Panc1 (cell line): ENCODE data around the gene ANKRD34C. TPM values are rescaled to one million over a fixed set of nuclear protein-coding genes. Genes with fewer than 3 reads are reported as not detected.

Source experiments
- ATAC-seq: fragments of 200-7000 bp; cut with Tn5 transposase; 2 replicates; pipeline ENCODE4 v1.9.1; 2020; ENCODE audit warnings: mild to moderate bottlenecking, moderate library complexity
- BruUV-seq: library from RNA; stranded (reverse); fragments of 400-500 nt; replicated peaks from 2 replicates; lab custom pipeline; 2021; lab: Mats Ljungman, UMichigan
- CTCF ChIA-PET: fragments of 300-600 bp; sonication (Branson Sonifier 250); formaldehyde crosslinking; loops from one replicate; lab custom pipeline; 2022; ENCODE audit warnings: antibody characterized with exemption; lab: Charles Lee
- POLR2A ChIA-PET: fragments of 300-600 bp; sonication (Branson Sonifier 250); formaldehyde crosslinking; loops from one replicate; lab custom pipeline; 2022; ENCODE audit warnings: antibody characterized with exemption; lab: Charles Lee
- DNase-seq: peaks from one replicate; pipeline ENCODE4 v3.0.0-alpha.2; 2010; ENCODE audit warnings: low read depth, low spot score
- H3K27ac ChIP-seq: 2 replicates; pipeline ENCODE4 v1.5.1; 2011; ENCODE audit warnings: mild to moderate bottlenecking, low read length, inconsistent platforms
- H3K27me3 ChIP-seq: fragments of 200-500 bp; sonication (Bioruptor generic); 2 replicates; pipeline ENCODE4 v1.6.0; 2014; ENCODE audit warnings: low read length, inconsistent platforms; ENCODE audit not compliant: control insufficient read depth, insufficient read depth
- H3K36me3 ChIP-seq: fragments of 200-500 bp; sonication (Bioruptor generic); 2 replicates; pipeline ENCODE4 v1.5.1; 2014; ENCODE audit warnings: inconsistent platforms, mild to moderate bottlenecking, low read length, moderate library complexity; ENCODE audit not compliant: control insufficient read depth, insufficient read depth
- H3K4me1 ChIP-seq: 2 replicates; pipeline ENCODE4 v1.5.1; 2011; ENCODE audit warnings: inconsistent platforms, mild to moderate bottlenecking, low read length, moderate library complexity; ENCODE audit not compliant: control insufficient read depth, insufficient read depth
- H3K4me3 ChIP-seq, 2 experiments: 2 replicates each; pipeline ENCODE4 v1.5.1; 2011 to 2012; ENCODE audit warnings: low read depth in 2 of 2, low read length in 2 of 2, mild to moderate bottlenecking in 2 of 2, inconsistent platforms in 1 of 2, moderate library complexity in 1 of 2
- H3K9me3 ChIP-seq: fragments of 200-500 bp; sonication (Bioruptor generic); 2 replicates; pipeline ENCODE4 v1.5.1; 2014; ENCODE audit warnings: low read depth, mild to moderate bottlenecking, inconsistent platforms, low read length, moderate library complexity; ENCODE audit not compliant: control insufficient read depth, insufficient read depth
- POLR2AphosphoS5 ChIP-seq: IDR thresholded peaks from 2 replicates; pipeline ENCODE4 v1.6.1; 2012; ENCODE audit warnings: mild to moderate bottlenecking, low read depth, low read length, moderate library complexity
- REST ChIP-seq, 2 experiments: IDR thresholded peaks; 2 replicates each; pipeline ENCODE4 v1.6.1; 2011 to 2012; ENCODE audit warnings: low read depth in 2 of 2, control low read depth in 1 of 2, low read length in 1 of 2, mild to moderate bottlenecking in 1 of 2, moderate library complexity in 1 of 2; ENCODE audit not compliant: insufficient read depth in 1 of 2
- SIN3A ChIP-seq: IDR thresholded peaks from 2 replicates; pipeline ENCODE4 v1.6.1; 2012; ENCODE audit warnings: low read depth, mild to moderate bottlenecking, low read length, moderate library complexity, borderline replicate concordance; ENCODE audit not compliant: insufficient read depth
- TCF7L2 ChIP-seq: IDR thresholded peaks from 2 replicates; pipeline ENCODE4 v1.6.1; 2011; ENCODE audit warnings: mild to moderate bottlenecking, low read depth, low read length, inconsistent platforms
- in situ Hi-C: cut with HindIII; loops from 2 replicates; pipeline ENCODE4 v1.10.0; 2016; ENCODE audit warnings: low sequenced_read_pairs, low pct_unique_long_range_greater_than_20kb
- intact Hi-C: fragments of 100-400 bp; cut with micrococcal nuclease; formaldehyde crosslinking; loops from one replicate; pipeline ENCODE4 v1.10.0; 2022; ENCODE audit not compliant: unreplicated experiment
- total RNA-seq: library from RNA; stranded (reverse); gene quantifications from one replicate; pipeline ENCODE4 v1.2.1, GENCODE V29; 2021; ENCODE audit not compliant: unreplicated experiment
- TF ChIP-seq, protein P1 (sequence below): fragments of 450-650 bp; IDR thresholded peaks from 2 replicates; pipeline ENCODE4 v1.5.1; 2017; ENCODE audit warnings: mild to moderate bottlenecking

Gene ANKRD34C
- total RNA-seq, 1 experiment from 2014 or later: not detected

GRCh38 chr15:79308874-79309273 lies 26.4 kb downstream of the ANKRD34C start:
- ATAC-seq (no peak), DNase-seq (no peak)
- H3K4me3 ChIP-seq: no peak overlapping the region
- H3K9me3 ChIP-seq: no peaks in the 10 kb centered on the region
- CTCF ChIA-PET: no interaction called here
- no TSS peak for BruUV-seq
- peaks cover 51% of the 10 kb centered on the region for H3K27me3 ChIP-seq
- peaks cover 12% of the 10 kb centered on the region; the same call in 1 of the 2 replicates for H3K4me1 ChIP-seq
- in situ Hi-C loops: no loop called here
- H3K27ac ChIP-seq: no peak overlapping the region
- TF ChIP-seq TCF7L2 (no peak), POLR2AphosphoS5 (no peak), SIN3A (no peak), REST (IDR thresholded peaks at IDR 0.05; ENCODE audit: insufficient read depth in 1 of 2, low read depth in 2 of 2, low read length in 1 of 2) (no peak)
- TF ChIP-seq, protein P1, sequence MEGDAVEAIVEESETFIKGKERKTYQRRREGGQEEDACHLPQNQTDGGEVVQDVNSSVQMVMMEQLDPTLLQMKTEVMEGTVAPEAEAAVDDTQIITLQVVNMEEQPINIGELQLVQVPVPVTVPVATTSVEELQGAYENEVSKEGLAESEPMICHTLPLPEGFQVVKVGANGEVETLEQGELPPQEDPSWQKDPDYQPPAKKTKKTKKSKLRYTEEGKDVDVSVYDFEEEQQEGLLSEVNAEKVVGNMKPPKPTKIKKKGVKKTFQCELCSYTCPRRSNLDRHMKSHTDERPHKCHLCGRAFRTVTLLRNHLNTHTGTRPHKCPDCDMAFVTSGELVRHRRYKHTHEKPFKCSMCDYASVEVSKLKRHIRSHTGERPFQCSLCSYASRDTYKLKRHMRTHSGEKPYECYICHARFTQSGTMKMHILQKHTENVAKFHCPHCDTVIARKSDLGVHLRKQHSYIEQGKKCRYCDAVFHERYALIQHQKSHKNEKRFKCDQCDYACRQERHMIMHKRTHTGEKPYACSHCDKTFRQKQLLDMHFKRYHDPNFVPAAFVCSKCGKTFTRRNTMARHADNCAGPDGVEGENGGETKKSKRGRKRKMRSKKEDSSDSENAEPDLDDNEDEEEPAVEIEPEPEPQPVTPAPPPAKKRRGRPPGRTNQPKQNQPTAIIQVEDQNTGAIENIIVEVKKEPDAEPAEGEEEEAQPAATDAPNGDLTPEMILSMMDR: no peak
- H3K36me3 ChIP-seq: peaks cover 10% of the 10 kb centered on the region
- intact Hi-C loops: no loop called here
- POLR2A ChIA-PET: no interaction called here

DNA sequence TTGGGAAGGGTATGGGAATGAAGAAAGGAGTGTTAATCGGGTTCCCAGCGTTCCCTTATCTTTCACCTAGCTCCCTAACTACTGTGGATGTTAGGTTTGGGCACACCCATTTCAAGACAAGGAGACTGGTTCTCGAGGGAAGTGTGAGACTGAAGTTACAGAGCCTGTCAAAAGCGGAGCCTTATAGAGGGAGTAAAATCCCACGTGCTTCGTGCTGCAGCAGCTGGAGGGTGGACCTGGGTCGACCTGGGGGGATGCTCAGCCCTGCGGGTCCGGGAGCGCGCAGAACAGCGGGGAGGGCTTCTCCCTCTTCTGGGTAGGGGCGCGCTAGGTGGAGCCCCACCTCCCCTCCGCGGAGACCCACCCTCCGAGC lies 28.1 kb downstream of the ANKRD34C start:
- DNase-seq: no peak
- ChIA-PET CTCF (interaction anchor here (0.7 to 1.4 kb wide), 3 partner anchors 29 to 282 kb away, joined by 3 read pairs; no protein-coding TSS in a partner anchor), POLR2A (no interaction called here)
- Histone ChIP-seq H3K4me3 (peak overlapping the region; percentile 91 to 98), H3K27me3 (peaks cover 34% of the 10 kb centered on the region), H3K36me3 (peaks cover 22% of the 10 kb centered on the region), H3K9me3 (no peaks in the 10 kb centered on the region), H3K4me1 (peaks cover 12% of the 10 kb centered on the region; the same call in 1 of the 2 replicates), H3K27ac (peak overlapping the region; percentile 72)
- no TSS peak for BruUV-seq
- ATAC-seq: peak; percentile 87
- in situ Hi-C loops (no loop called here), intact Hi-C loops (no loop called here)
- TF ChIP-seq, protein P1: no peak
- TF ChIP-seq SIN3A: peak; percentile 76; the same call in 1 of the 2 replicates
